ENCODE data around the gene AGRP.
"Not testable (repeated sequence)": the region's sequence is repeated elsewhere in the genome, so short reads cannot be mapped to it uniquely, and the experiment has no call there.

The AGRP gene

DNA sequence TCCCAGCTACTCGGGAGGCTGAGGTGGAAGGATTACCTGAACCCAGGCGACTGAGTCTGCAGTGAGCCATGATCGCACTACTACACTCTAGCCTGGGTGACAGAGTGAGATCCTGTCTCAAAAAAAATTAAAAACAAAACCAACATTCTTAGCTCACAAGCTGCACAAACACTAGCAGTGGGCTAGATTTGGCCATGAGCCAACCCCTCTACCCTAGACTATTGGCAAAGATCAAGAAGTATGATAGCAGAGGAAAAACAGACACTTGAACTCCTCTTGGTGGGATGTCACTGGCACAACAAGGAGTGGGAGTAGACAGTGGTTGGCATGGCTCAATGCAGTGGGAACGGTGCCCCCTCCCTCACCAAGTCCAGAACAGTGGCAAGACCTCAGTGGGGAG is 25.7 kb upstream of the AGRP start:
- no peak overlapping the region for H3K4me3 ChIP-seq (ENCODE audit: low read length)
- peak; percentile 45 for DNase-seq (ENCODE audit: low read depth, low spot score)

- DNase-seq (ENCODE audit: low read depth, low spot score), result no peak
- H3K4me3 ChIP-seq (ENCODE audit: low read length), result no peak overlapping the region
Observed at GRCh38 chr16:67506468-67506867, 23.1 kb upstream of the AGRP start.

DNA sequence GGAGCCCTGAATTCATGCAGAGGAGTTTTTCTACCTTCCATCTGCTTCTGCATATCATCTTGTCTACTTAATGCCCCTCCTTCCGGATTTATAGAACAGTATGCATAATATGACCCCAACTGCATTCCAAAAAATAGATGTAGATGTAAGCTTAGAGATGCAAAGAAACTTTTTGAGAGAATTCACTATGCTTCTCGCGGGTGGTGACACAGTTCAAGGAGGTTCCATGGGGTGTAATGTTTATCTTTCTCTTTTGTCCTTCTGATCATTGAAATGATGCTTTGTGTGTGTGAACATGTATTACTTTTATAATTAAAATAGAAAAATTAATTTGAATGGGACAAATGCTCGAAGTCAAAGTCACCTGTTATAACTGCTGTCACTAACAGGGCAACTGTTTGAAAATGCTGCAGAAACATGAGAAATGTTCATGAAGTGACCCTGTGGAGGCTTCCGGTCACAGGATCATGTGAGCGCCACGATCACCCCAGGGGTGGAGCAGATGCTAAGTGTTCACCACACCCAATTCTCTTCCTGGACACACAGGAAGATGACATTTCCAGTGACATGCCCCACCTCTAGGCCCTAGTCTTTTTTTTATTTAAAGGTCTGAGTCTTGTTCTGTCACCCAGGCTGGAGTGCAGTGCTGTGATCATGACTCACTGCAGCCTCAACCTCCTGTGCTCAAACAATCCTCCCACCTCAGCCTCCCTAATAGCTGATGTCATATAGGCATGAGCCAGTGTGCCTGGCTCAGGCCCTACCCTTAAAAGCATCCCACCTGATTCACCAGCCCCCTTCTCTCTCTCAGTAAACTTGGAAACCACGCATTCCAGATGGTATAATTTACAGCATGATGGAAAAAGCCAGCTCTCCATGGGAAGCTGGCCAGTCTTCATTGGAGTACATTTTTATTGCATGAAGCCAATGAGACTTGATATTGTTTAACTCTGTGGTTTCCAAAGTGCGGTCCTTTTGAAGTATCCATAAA is 21.0 kb upstream of the AGRP start:
- DNase-seq (ENCODE audit: low read depth, low spot score), result no peak
- H3K4me3 ChIP-seq (ENCODE audit: low read length), result no peak overlapping the region

DNA sequence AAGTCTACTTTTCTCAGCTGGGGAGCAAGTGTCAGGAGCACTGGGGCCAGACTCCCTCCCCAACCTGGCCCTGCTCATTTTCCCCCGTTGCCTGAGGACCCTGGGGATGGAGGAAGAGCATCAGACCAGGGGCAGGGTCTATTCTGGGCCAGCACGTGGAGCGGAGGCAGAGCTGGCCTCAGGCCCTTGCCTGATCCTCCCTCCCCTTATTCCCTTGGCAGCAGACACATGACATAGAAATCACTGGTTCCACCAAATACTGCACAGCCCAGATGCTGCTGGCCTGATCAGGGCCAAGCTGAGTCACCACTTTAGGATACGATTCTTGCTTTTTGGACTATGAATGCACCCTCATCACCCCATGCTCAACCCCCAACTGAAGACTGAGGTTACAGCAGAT is 15.8 kb upstream of the AGRP start:
- DNase-seq (ENCODE audit: low read depth, low spot score), result no peak
- H3K4me3 ChIP-seq (ENCODE audit: low read length), result no peak overlapping the region

GRCh38 chr16:67490335-67491096 is 7.2 kb upstream of the AGRP start:
- DNase-seq (ENCODE audit: low read depth, low spot score), result no peak
- no peak overlapping the region for H3K4me3 ChIP-seq (ENCODE audit: low read length)

DNA sequence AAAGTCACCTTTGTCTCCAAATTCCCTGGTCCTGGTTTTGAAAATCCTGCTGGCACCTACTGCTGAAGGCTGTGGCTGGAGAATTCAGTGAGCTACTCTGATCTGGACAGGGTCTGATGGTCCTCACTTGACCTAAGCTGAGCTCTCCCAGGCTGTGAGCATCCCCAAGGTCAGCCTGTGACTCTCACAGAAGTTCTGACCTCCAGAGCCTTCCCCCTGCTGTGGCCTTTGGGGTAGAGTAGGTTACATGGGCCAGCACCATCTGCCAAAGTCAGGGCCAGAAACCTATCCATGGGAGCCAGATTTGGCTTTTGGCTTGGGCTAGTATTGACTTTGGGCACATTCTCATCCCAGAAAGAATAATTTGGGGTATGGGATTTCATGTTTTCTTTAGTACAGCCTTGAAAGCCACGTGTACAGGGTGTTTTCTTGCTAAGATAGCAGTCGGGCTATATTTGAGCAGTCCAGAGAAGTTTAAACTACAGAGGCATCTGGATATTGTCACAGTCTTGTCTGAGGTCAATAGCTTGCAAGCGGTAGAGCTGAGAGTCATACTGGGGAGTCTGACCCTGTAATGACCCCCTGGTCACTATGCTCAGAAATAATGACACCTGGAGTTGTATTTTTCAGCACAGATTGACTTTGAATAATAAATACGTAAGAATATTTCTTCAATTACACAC is 6.2 kb upstream of the AGRP start:
- DNase-seq (ENCODE audit: low read depth, low spot score), result no peak
- no peak overlapping the region for H3K4me3 ChIP-seq (ENCODE audit: low read length)

GRCh38 chr16:67487561-67487960 is 4.2 kb upstream of the AGRP start:
- not testable (repeated sequence) for DNase-seq (ENCODE audit: low read depth, low spot score)

DNA sequence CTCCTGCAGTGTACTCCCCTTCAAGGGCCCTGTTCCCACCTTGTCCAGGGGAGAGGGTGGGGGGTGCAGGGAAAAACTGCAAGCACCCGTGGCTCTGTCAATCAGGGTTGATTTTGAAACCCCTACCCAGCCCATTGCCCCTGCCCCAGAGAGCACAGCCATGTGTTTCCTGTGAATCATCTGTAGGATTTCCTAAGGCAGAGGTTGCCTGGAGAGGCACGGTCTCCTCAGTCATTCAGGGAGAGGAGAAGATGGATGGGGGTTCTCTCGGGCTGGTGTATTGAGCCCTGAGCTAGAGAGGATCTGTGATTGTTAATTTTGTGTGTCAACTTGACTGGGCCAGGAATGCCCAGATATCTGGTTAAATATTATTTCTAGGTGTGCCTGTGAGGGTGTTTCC is 3.5 kb upstream of the AGRP start:
- DNase-seq (ENCODE audit: low read depth, low spot score), result no peak
- H3K4me3 ChIP-seq (ENCODE audit: low read length), result no peak overlapping the region

More at GRCh38 chr16:67487561-67487960, 4.2 kb upstream of the AGRP start:
- H3K4me3 ChIP-seq (ENCODE audit: low read length), result not testable (repeated sequence)

DNA sequence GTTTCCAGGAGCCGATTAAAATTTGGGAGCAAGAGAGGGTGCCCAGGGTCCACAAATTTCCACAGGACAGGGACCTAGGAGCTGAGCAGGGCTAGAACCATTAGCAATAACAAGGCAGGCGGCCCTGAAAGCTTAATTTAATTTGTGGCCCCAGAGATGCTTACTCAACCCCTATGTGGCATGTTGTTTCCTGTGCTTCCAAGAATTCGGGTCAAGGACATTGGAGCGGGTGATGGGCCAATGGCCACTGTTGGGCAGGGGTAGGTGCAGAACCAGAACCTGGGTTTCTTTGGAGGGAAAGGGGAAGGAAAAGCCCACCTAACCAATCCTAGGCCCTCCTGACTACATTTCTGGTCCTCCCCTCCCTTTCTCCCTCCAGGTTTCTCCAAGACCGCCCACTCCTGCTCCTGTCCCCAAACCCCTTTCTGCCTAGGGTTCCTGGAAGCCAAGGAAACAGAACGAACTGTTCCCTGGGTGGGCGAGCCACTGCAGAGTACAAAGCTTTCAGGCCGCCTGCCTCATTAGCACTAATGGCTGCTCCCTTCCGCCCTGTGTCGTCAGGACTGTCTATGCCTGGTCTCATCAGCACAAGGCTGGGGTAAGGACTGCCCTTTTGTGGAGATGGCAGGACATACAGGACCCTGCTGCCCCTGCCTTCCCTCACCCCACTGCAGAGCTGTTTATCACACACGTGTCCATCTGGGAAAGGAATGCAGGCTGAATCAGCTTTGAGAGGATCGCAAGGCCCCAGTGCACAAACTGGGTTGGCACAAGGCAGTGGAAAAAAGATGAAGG is 581 bp upstream of the AGRP start:
- H3K4me3 ChIP-seq (ENCODE audit: low read length), result no peak overlapping the region
- DNase-seq (ENCODE audit: low read depth, low spot score), result no peak

- peak overlapping the region; percentile 75 for H3K4me3 ChIP-seq (ENCODE audit: low read length)
- no peak for DNase-seq (ENCODE audit: low read depth, low spot score)
Observed at GRCh38 chr16:67482233-67482924, 968 bp downstream of the AGRP start.

- DNase-seq (ENCODE audit: low read depth, low spot score), result peak; percentile 42
- H3K4me3 ChIP-seq (ENCODE audit: low read length), result peak overlapping the region; percentile 75
Observed at GRCh38 chr16:67481561-67482232, 1.6 kb downstream of the AGRP start.

GRCh38 chr16:67480833-67481560 is 2.4 kb downstream of the AGRP start, which contains the start of gene ATP6V0D1:
Gene ATP6V0D1 (minus strand): TSS chr16:67481157. CDS start chr16:67481086, 71 bp downstream.
- DNase-seq (ENCODE audit: low read depth, low spot score), result peak; percentile 95
- peak within 1 kb of the TSS; percentile 75 for H3K4me3 ChIP-seq (ENCODE audit: low read length)

GRCh38 chr16:67477960-67478554 is 5.3 kb downstream of the AGRP start:
- H3K4me3 ChIP-seq (ENCODE audit: low read length), result no peak overlapping the region
- DNase-seq (ENCODE audit: low read depth, low spot score), result no peak

- no peak overlapping the region for H3K4me3 ChIP-seq (ENCODE audit: low read length)
- no peak for DNase-seq (ENCODE audit: low read depth, low spot score)
Observed at GRCh38 chr16:67474551-67475455, 8.5 kb downstream of the AGRP start.

DNA sequence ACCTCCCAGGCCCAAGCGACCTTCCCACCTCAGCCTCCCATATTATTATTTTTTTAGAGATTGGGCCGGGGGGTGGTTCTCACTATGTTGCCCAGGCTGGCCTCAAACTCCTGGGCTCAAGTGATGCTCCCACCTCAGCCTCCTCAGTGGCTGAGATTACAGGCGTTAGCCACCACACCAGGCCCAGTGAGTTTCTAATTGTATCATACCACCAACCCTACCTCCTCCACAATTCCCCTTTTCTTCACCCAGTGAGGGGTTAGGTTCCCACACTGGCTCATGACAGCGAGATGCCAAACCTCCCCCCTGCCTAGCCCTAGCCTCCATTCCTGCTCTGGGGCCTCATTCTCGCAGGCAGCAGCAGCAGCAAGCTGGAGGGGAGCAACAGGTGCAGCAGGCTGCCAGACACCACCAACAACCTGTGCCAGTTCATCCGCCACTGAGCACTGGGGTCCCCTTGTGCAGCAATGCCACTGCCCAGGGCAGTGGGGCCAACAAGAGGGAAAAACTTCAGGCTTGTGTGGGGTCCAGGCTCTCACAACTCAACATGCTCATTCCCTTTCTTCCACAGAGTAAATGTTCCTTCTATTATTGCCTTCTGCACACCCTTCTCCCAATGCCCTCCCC is 11.5 kb downstream of the AGRP start:
- DNase-seq (ENCODE audit: low read depth, low spot score), result no peak
- H3K4me3 ChIP-seq (ENCODE audit: low read length), result no peak overlapping the region

Measured in Jurkat, Clone E6-1 (cell line).